Hepatocyte (in vitro differentiated cells): ENCODE results near the gene CAB39L.

Experiments used
- EZH2phosphoT487 ChIP-seq: fragments of 200-600 bp; sonication (generic); IDR thresholded peaks from one replicate; pipeline ENCODE4 v1.6.1; 2018; ENCODE audit warnings: antibody characterized with exemption, mild to moderate bottlenecking, low read depth, moderate library complexity; ENCODE audit not compliant: unreplicated experiment, severe bottlenecking
- TF ChIP-seq, protein P1 (sequence below): fragments of 200-600 bp; sonication (generic); IDR thresholded peaks from 2 replicates; pipeline ENCODE4 v1.5.1; 2016; ENCODE audit warnings: antibody characterized with exemption, mild to moderate bottlenecking; ENCODE audit not compliant: poor library complexity

DNA sequence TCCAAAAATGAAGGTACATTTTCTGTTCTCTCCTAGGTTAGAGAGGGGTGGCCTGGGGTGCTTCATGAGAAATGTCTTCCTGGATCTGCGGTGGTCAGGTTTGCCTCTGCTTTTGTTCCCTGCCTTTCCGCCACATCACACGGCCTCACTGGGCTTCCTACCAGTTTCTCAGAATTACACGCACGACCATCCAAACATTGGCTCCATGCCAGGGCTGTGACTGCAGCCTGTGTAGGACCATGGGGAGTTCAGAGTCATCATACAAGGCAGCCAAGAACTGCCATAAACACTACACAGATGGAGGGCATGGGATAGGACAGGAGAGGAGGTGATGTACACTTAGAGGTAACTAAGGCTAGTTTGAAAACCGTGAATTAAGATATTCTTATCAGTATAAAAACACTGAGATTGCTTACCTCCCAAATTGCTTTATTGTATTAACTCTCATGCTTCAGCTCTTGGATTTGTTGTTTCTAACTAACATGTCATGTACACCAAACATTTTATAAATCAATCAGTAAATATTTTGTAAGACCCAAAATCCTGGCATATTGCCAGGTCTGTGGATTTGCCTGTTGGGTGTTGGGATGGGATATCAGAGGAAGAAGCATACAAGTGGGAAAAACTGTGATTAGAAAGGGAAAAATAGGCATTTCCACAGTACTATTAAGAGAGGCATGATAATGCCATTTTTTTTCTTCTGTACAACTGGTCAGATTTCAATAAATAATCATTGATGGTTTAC lies 150.9 kb downstream of the CAB39L start:
- TF ChIP-seq, protein P1, sequence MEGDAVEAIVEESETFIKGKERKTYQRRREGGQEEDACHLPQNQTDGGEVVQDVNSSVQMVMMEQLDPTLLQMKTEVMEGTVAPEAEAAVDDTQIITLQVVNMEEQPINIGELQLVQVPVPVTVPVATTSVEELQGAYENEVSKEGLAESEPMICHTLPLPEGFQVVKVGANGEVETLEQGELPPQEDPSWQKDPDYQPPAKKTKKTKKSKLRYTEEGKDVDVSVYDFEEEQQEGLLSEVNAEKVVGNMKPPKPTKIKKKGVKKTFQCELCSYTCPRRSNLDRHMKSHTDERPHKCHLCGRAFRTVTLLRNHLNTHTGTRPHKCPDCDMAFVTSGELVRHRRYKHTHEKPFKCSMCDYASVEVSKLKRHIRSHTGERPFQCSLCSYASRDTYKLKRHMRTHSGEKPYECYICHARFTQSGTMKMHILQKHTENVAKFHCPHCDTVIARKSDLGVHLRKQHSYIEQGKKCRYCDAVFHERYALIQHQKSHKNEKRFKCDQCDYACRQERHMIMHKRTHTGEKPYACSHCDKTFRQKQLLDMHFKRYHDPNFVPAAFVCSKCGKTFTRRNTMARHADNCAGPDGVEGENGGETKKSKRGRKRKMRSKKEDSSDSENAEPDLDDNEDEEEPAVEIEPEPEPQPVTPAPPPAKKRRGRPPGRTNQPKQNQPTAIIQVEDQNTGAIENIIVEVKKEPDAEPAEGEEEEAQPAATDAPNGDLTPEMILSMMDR, result no peak
- TF ChIP-seq EZH2phosphoT487, result no peak
